Parathyroid adenoma (tissue), 2 donors: Measurements from ENCODE around the gene SH3GL1.

Experiments used
- H2AFZ ChIP-seq: fragments of 300-600 bp; sonication (generic); one replicate; pipeline ENCODE4 v1.7.0; 2017; ENCODE audit warnings: antibody characterized with exemption, mild to moderate bottlenecking
- H3K27ac ChIP-seq: fragments of 300-600 bp; sonication (generic); one replicate; pipeline ENCODE4 v1.7.0; 2017
- H3K27me3 ChIP-seq: fragments of 300-600 bp; sonication (generic); one replicate; pipeline ENCODE4 v1.7.0; 2017; ENCODE audit warnings: low read length; ENCODE audit not compliant: control insufficient read depth, insufficient read depth
- H3K36me3 ChIP-seq: fragments of 300-600 bp; sonication (generic); one replicate; pipeline ENCODE4 v1.7.0; 2017; ENCODE audit warnings: low read length; ENCODE audit not compliant: control insufficient read depth, insufficient read depth
- H3K4me1 ChIP-seq: fragments of 300-600 bp; sonication (generic); one replicate; pipeline ENCODE4 v1.7.0; 2017; ENCODE audit warnings: control low read depth
- H3K4me2 ChIP-seq: fragments of 300-600 bp; sonication (generic); one replicate; pipeline ENCODE4 v1.7.0; 2017; ENCODE audit warnings: low read length
- H3K4me3 ChIP-seq: fragments of 300-600 bp; sonication (generic); one replicate; pipeline ENCODE4 v1.7.0; 2017; ENCODE audit warnings: low read depth, low read length
- H3K79me2 ChIP-seq: fragments of 300-600 bp; sonication (generic); one replicate; pipeline ENCODE4 v1.7.0; 2017; ENCODE audit warnings: control low read depth
- H3K9ac ChIP-seq: fragments of 300-600 bp; sonication (generic); one replicate; pipeline ENCODE4 v1.7.0; 2017; ENCODE audit warnings: mild to moderate bottlenecking
- H3K9me3 ChIP-seq: fragments of 300-600 bp; sonication (generic); one replicate; pipeline ENCODE4 v1.7.0; 2017; ENCODE audit warnings: low read length; ENCODE audit not compliant: control insufficient read depth
- CTCF ChIP-seq: fragments of 300-600 bp; sonication (generic); IDR thresholded peaks from one replicate; pipeline ENCODE4 v1.7.0; 2017; ENCODE audit warnings: antibody characterized with exemption, mild to moderate bottlenecking
- donor health status: primary hyperparathyroidism.

SH3GL1 gene

GRCh38 chr19:4390017-4390566, 10.3 kb downstream of the SH3GL1 start:
- peaks cover 46% of the 10 kb centered on the region for H3K4me1 ChIP-seq
- H3K4me3 ChIP-seq = no peak overlapping the region
- H3K9ac ChIP-seq = no peak overlapping the region
- H3K36me3 ChIP-seq = no peaks in the 10 kb centered on the region
- peaks cover 70% of the 10 kb centered on the region for H3K79me2 ChIP-seq
- no peak for TF ChIP-seq CTCF
- H2AFZ ChIP-seq = no peak overlapping the region
- H3K27ac ChIP-seq = peak overlapping the region; percentile 76
- no peak overlapping the region for H3K4me2 ChIP-seq
- H3K27me3 ChIP-seq = no peaks in the 10 kb centered on the region
- H3K9me3 ChIP-seq = no peaks in the 10 kb centered on the region

GRCh38 chr19:4389511-4390016, 10.8 kb downstream of the SH3GL1 start:
- Histone ChIP-seq H3K27ac (peak overlapping the region; percentile 76), H3K9me3 (no peaks in the 10 kb centered on the region), H3K4me3 (no peak overlapping the region), H3K27me3 (no peaks in the 10 kb centered on the region), H3K9ac (no peak overlapping the region), H2AFZ (no peak overlapping the region), H3K79me2 (peaks cover 70% of the 10 kb centered on the region), H3K4me2 (no peak overlapping the region), H3K4me1 (peaks cover 40% of the 10 kb centered on the region), H3K36me3 (no peaks in the 10 kb centered on the region)
- no peak for TF ChIP-seq CTCF

- Histone ChIP-seq H3K4me2 (no peak overlapping the region), H2AFZ (no peak overlapping the region), H3K4me3 (no peak overlapping the region), H3K36me3 (no peaks in the 10 kb centered on the region), H3K9me3 (no peaks in the 10 kb centered on the region), H3K79me2 (peaks cover 70% of the 10 kb centered on the region), H3K4me1 (peaks cover 35% of the 10 kb centered on the region), H3K27ac (peak overlapping the region; percentile 64), H3K27me3 (no peaks in the 10 kb centered on the region), H3K9ac (no peak overlapping the region)
- TF ChIP-seq CTCF = no peak
Measured at GRCh38 chr19:4389064-4389375, 11.3 kb downstream of the SH3GL1 start.

- H3K27ac ChIP-seq = peak overlapping the region; percentile 64
- TF ChIP-seq CTCF = no peak
- no peak overlapping the region for H3K4me3 ChIP-seq
- peaks cover 34% of the 10 kb centered on the region for H3K4me1 ChIP-seq
- no peak overlapping the region for H3K9ac ChIP-seq
- no peak overlapping the region for H3K4me2 ChIP-seq
- peaks cover 75% of the 10 kb centered on the region for H3K79me2 ChIP-seq
- no peak overlapping the region for H2AFZ ChIP-seq
- no peaks in the 10 kb centered on the region for H3K27me3 ChIP-seq
- no peaks in the 10 kb centered on the region for H3K9me3 ChIP-seq
- H3K36me3 ChIP-seq = no peaks in the 10 kb centered on the region
Measured at GRCh38 chr19:4388337-4389063, 11.8 kb downstream of the SH3GL1 start.
